A673 (cell line): Measurements from ENCODE around the gene RBM5. TPM values are rescaled to one million over a fixed set of nuclear protein-coding genes. Genes with fewer than 3 reads are reported as not detected.

Experiments
- BruUV-seq: library from RNA; stranded (reverse); fragments of 400-500 nt; replicated peaks from 2 replicates; lab custom pipeline; 2021; lab: Mats Ljungman, UMichigan
- CTCF ChIA-PET: fragments of 300-600 bp; sonication (Branson Sonifier 250); formaldehyde crosslinking; loops from one replicate; lab custom pipeline; 2022; ENCODE audit warnings: antibody characterized with exemption; lab: Charles Lee
- POLR2A ChIA-PET: fragments of 300-600 bp; sonication (Branson Sonifier 250); formaldehyde crosslinking; loops from one replicate; lab custom pipeline; 2022; ENCODE audit warnings: antibody characterized with exemption; ENCODE audit not compliant: low non-redundant PET; lab: Charles Lee
- DNase-seq: peaks from one replicate; pipeline ENCODE4 v3.0.0-alpha.2; 2015; ENCODE audit warnings: low spot score
- H3K27ac ChIP-seq: fragments of 200-600 bp; sonication (generic); 2 replicates; pipeline ENCODE4 v1.5.1; 2016; ENCODE audit warnings: mixed run types, low read depth, mild to moderate bottlenecking, mixed read lengths, antibody characterized with exemption, low read length; ENCODE audit not compliant: poor library complexity, severe bottlenecking
- H3K27me3 ChIP-seq: fragments of 200-600 bp; sonication (generic); replicated peaks from 2 replicates; pipeline ENCODE4 v1.6.1; 2017; ENCODE audit warnings: mixed run types, low read depth, mild to moderate bottlenecking, mixed read lengths, antibody characterized with exemption, low read length; ENCODE audit not compliant: insufficient read depth, poor library complexity
- H3K36me3 ChIP-seq: fragments of 200-600 bp; sonication (generic); 2 replicates; pipeline ENCODE4 v1.6.1; 2016; ENCODE audit warnings: mixed run types, mild to moderate bottlenecking, mixed read lengths, antibody characterized with exemption, low read length; ENCODE audit not compliant: insufficient read depth, poor library complexity, severe bottlenecking
- H3K4me1 ChIP-seq: fragments of 200-600 bp; sonication (generic); 2 replicates; pipeline ENCODE4 v1.6.1; 2017; ENCODE audit warnings: mixed run types, mild to moderate bottlenecking, mixed read lengths, antibody characterized with exemption, low read length; ENCODE audit not compliant: insufficient read depth, poor library complexity, severe bottlenecking
- H3K4me3 ChIP-seq: fragments of 200-600 bp; sonication (generic); 2 replicates; pipeline ENCODE4 v1.5.1; 2016; ENCODE audit warnings: low read depth, mixed run types, mild to moderate bottlenecking, mixed read lengths, low read length; ENCODE audit not compliant: poor library complexity, severe bottlenecking
- H3K9me3 ChIP-seq: fragments of 200-600 bp; sonication (generic); 2 replicates; pipeline ENCODE4 v1.6.1; 2016; ENCODE audit warnings: mixed run types, low read depth, mild to moderate bottlenecking, mixed read lengths, antibody characterized with exemption, low read length; ENCODE audit not compliant: poor library complexity, severe bottlenecking
- EZH2 ChIP-seq: fragments of 200-600 bp; sonication (generic); IDR thresholded peaks from 2 replicates; pipeline ENCODE4 v1.6.1; 2017; ENCODE audit warnings: borderline replicate concordance, low read depth, mild to moderate bottlenecking, mixed read lengths, antibody characterized with exemption, low read length; ENCODE audit not compliant: poor library complexity, severe bottlenecking
- intact Hi-C: fragments of 100-400 bp; cut with micrococcal nuclease; formaldehyde crosslinking; loops from one replicate; pipeline ENCODE4 v1.10.0; 2022; ENCODE audit not compliant: unreplicated experiment
- total RNA-seq: library from RNA; stranded (reverse); gene quantifications from 2 replicates; pipeline ENCODE4 v1.2.3, GENCODE V29; 2021
- TF ChIP-seq, protein P1 (sequence below): fragments of 300-800, 200-600 bp; sonication (generic); conservative IDR thresholded peaks from 2 replicates; pipeline ENCODE4 v1.5.1; 2017; ENCODE audit warnings: low read depth, mild to moderate bottlenecking, antibody characterized with exemption, low read length, moderate library complexity, mixed read lengths

RBM5 gene
- total RNA-seq, 1 experiment from 2014 or later, result 80.6 TPM

- Histone ChIP-seq H3K9me3 (no peaks in the 10 kb centered on the region), H3K27me3 (no peaks in the 10 kb centered on the region), H3K4me1 (no peaks in the 10 kb centered on the region), H3K4me3 (no peak overlapping the region), H3K27ac (no peak overlapping the region), H3K36me3 (peaks cover 92% of the 10 kb centered on the region)
- no TSS peak for BruUV-seq
- intact Hi-C loops, result no loop called here
- ChIA-PET CTCF (interaction anchor here (0.5 kb wide), 1 partner anchor 78 kb away, joined by 6 read pairs; no protein-coding TSS in a partner anchor), POLR2A (no interaction called here)
- no peak for TF ChIP-seq EZH2
- TF ChIP-seq, protein P1, sequence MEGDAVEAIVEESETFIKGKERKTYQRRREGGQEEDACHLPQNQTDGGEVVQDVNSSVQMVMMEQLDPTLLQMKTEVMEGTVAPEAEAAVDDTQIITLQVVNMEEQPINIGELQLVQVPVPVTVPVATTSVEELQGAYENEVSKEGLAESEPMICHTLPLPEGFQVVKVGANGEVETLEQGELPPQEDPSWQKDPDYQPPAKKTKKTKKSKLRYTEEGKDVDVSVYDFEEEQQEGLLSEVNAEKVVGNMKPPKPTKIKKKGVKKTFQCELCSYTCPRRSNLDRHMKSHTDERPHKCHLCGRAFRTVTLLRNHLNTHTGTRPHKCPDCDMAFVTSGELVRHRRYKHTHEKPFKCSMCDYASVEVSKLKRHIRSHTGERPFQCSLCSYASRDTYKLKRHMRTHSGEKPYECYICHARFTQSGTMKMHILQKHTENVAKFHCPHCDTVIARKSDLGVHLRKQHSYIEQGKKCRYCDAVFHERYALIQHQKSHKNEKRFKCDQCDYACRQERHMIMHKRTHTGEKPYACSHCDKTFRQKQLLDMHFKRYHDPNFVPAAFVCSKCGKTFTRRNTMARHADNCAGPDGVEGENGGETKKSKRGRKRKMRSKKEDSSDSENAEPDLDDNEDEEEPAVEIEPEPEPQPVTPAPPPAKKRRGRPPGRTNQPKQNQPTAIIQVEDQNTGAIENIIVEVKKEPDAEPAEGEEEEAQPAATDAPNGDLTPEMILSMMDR, result no peak
- DNase-seq, result no peak
Measured at GRCh38 chr3:50112462-50112861, 23.7 kb downstream of the RBM5 start.

DNA sequence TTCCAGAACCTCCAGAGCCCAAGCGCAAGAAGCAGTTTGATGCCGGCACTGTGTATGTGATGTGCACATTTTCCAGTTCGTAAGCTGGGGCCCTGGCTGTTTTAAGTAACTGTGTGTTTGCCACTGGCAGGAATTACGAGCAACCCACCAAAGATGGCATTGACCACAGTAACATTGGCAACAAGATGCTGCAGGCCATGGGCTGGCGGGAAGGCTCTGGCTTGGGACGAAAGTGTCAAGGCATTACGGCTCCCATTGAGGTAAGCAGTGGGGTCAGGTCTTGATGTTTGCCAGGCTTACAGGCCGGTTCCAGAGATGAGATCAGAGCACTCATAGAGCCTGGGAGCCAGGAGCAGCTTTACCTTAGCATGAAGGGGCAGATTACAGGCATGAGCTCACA, 28.4 kb downstream of the RBM5 start:
- no peak overlapping the region for H3K4me3 ChIP-seq
- no peak overlapping the region for H3K27ac ChIP-seq
- no peaks in the 10 kb centered on the region for H3K4me1 ChIP-seq
- no TSS peak for BruUV-seq
- DNase-seq, result no peak
- H3K27me3 ChIP-seq, result no peaks in the 10 kb centered on the region
- no peaks in the 10 kb centered on the region for H3K9me3 ChIP-seq
- peaks cover 63% of the 10 kb centered on the region for H3K36me3 ChIP-seq
- ChIA-PET POLR2A (no interaction called here), CTCF (no interaction called here)
- TF ChIP-seq EZH2, result no peak
- TF ChIP-seq, protein P1, result no peak
- intact Hi-C loops, result no loop called here

- TF ChIP-seq, protein P1, result no peak
- no peak for TF ChIP-seq EZH2
- peaks cover 55% of the 10 kb centered on the region for H3K36me3 ChIP-seq
- intact Hi-C loops, result no loop called here
- BruUV-seq, result no TSS peak
- H3K4me3 ChIP-seq, result no peak overlapping the region
- DNase-seq, result no peak
- H3K4me1 ChIP-seq, result no peaks in the 10 kb centered on the region
- ChIA-PET POLR2A (no interaction called here), CTCF (no interaction called here)
- no peaks in the 10 kb centered on the region for H3K27me3 ChIP-seq
- no peak overlapping the region for H3K27ac ChIP-seq
- H3K9me3 ChIP-seq, result no peaks in the 10 kb centered on the region
Measured at GRCh38 chr3:50118237-50118636, 29.5 kb downstream of the RBM5 start.
